Activated T-helper 2 cell treated with anti-CD3 and anti-CD28 coated beads, Interferon-gamma antibody, Interleukin-2, Interleukin-4, amounts not matched to agents 10 μg/mL and 5 μg/mL and 100 μg/mL, durations not matched to agents 14 hours and 24 hours and 36 hours (primary cell): ENCODE data around the gene MCTP1. TPM values are rescaled to one million over a fixed set of nuclear protein-coding genes. Genes with fewer than 3 reads are reported as not detected.

ENCODE experiments used
- DNase-seq: peaks from one replicate; pipeline ENCODE4 v3.0.0; 2021; ENCODE audit warnings: low spot score
- H3K27ac Mint-ChIP-seq: one replicate; pipeline ENCODE4 v1.8.0; 2021; ENCODE audit warnings: mixed read lengths
- H3K27me3 Mint-ChIP-seq: one replicate; pipeline ENCODE4 v1.8.0; 2021; ENCODE audit warnings: low read depth, mixed read lengths
- H3K36me3 Mint-ChIP-seq: one replicate; pipeline ENCODE4 v1.8.0; 2021; ENCODE audit warnings: low read depth, mixed read lengths
- H3K4me1 Mint-ChIP-seq: one replicate; pipeline ENCODE4 v1.8.0; 2021; ENCODE audit warnings: low read depth, mixed read lengths
- H3K4me3 Mint-ChIP-seq: one replicate; pipeline ENCODE4 v1.8.0; 2021; ENCODE audit warnings: low read depth, mild to moderate bottlenecking, moderate library complexity, mixed read lengths
- H3K9me3 Mint-ChIP-seq: one replicate; pipeline ENCODE4 v1.8.0; 2021; ENCODE audit warnings: mixed read lengths
- intact Hi-C: fragments of 100-400 bp; cut with micrococcal nuclease; formaldehyde crosslinking; loops from one replicate; pipeline ENCODE4 v1.15.1; 2023
- total RNA-seq: library from RNA; stranded (reverse); gene quantifications from 2 replicates; pipeline ENCODE4 v1.2.3, GENCODE V29; 2022

Gene MCTP1
- total RNA-seq, 1 donor from 2014 or later: not detected

GRCh38 chr5:95090774-95091173 lies 194.1 kb downstream of the MCTP1 start:
- H3K27ac Mint-ChIP-seq: no peak overlapping the region
- peaks cover 2% of the 10 kb centered on the region for H3K4me1 Mint-ChIP-seq
- no peaks in the 10 kb centered on the region for H3K36me3 Mint-ChIP-seq
- H3K9me3 Mint-ChIP-seq: no peaks in the 10 kb centered on the region
- intact Hi-C loops: no loop called here
- H3K27me3 Mint-ChIP-seq: peaks cover 4% of the 10 kb centered on the region
- no peak overlapping the region for H3K4me3 Mint-ChIP-seq
- no peak for DNase-seq

GRCh38 chr5:95087816-95088317 lies 197.0 kb downstream of the MCTP1 start:
- no peaks in the 10 kb centered on the region for H3K9me3 Mint-ChIP-seq
- intact Hi-C loops: no loop called here

GRCh38 chr5:95086927-95087815 lies 197.7 kb downstream of the MCTP1 start:
- Mint-ChIP-seq H3K27ac (no peak overlapping the region), H3K36me3 (no peaks in the 10 kb centered on the region), H3K27me3 (peaks cover 14% of the 10 kb centered on the region), H3K9me3 (no peaks in the 10 kb centered on the region), H3K4me3 (no peak overlapping the region), H3K4me1 (peaks cover 3% of the 10 kb centered on the region)
- DNase-seq: no peak
- intact Hi-C loops: no loop called here

More at GRCh38 chr5:95087816-95088317, 197.0 kb downstream of the MCTP1 start:
- Mint-ChIP-seq H3K4me1 (peaks cover 2% of the 10 kb centered on the region), H3K4me3 (no peak overlapping the region), H3K36me3 (no peaks in the 10 kb centered on the region), H3K27me3 (peaks cover 14% of the 10 kb centered on the region), H3K27ac (no peak overlapping the region)
- no peak for DNase-seq

DNA sequence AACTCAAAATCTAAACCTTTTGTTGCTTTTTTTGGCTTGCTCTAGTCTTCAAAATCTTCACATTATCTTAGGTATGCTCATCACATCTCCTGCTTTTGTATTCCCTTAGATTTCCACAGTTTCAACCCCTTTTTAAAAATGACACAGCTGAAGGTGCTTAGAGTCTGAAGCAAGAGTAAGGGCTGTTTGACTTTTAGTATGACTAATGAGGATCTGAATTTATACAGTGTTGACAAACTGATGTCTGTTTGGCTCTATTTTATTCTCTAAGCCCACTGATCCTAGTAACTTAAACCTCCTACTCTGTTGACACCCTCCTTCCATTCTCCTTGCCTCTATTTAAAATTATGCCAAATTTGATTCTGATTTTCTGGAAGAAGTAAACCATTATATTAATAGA lies 200.1 kb downstream of the MCTP1 start:
- H3K9me3 Mint-ChIP-seq: no peaks in the 10 kb centered on the region
- intact Hi-C loops: no loop called here
- H3K4me1 Mint-ChIP-seq: peaks cover 15% of the 10 kb centered on the region
- no peak for DNase-seq
- no peak overlapping the region for H3K27ac Mint-ChIP-seq
- H3K27me3 Mint-ChIP-seq: peaks cover 17% of the 10 kb centered on the region
- H3K4me3 Mint-ChIP-seq: no peak overlapping the region
- no peaks in the 10 kb centered on the region for H3K36me3 Mint-ChIP-seq

- H3K9me3 Mint-ChIP-seq: no peaks in the 10 kb centered on the region
- no peak overlapping the region for H3K27ac Mint-ChIP-seq
- no peaks in the 10 kb centered on the region for H3K36me3 Mint-ChIP-seq
- DNase-seq: no peak
- no peak overlapping the region for H3K4me3 Mint-ChIP-seq
- intact Hi-C loops: no loop called here
- H3K4me1 Mint-ChIP-seq: peaks cover 15% of the 10 kb centered on the region
- peaks cover 25% of the 10 kb centered on the region for H3K27me3 Mint-ChIP-seq
Measured at GRCh38 chr5:95083606-95084005, 201.3 kb downstream of the MCTP1 start.

- H3K27me3 Mint-ChIP-seq: peaks cover 30% of the 10 kb centered on the region
- H3K9me3 Mint-ChIP-seq: no peaks in the 10 kb centered on the region
- DNase-seq: no peak
- H3K36me3 Mint-ChIP-seq: no peaks in the 10 kb centered on the region
- no peak overlapping the region for H3K27ac Mint-ChIP-seq
- no peak overlapping the region for H3K4me3 Mint-ChIP-seq
- H3K4me1 Mint-ChIP-seq: peaks cover 13% of the 10 kb centered on the region
- intact Hi-C loops: no loop called here
Measured at GRCh38 chr5:95081982-95082381, 202.9 kb downstream of the MCTP1 start.

GRCh38 chr5:95081500-95081960 lies 203.4 kb downstream of the MCTP1 start:
- no peaks in the 10 kb centered on the region for H3K36me3 Mint-ChIP-seq
- no peak overlapping the region for H3K4me3 Mint-ChIP-seq
- intact Hi-C loops: no loop called here
- H3K27me3 Mint-ChIP-seq: peaks cover 30% of the 10 kb centered on the region
- peak; percentile 13 for DNase-seq
- no peak overlapping the region for H3K27ac Mint-ChIP-seq
- H3K9me3 Mint-ChIP-seq: no peaks in the 10 kb centered on the region
- H3K4me1 Mint-ChIP-seq: peaks cover 13% of the 10 kb centered on the region

DNA sequence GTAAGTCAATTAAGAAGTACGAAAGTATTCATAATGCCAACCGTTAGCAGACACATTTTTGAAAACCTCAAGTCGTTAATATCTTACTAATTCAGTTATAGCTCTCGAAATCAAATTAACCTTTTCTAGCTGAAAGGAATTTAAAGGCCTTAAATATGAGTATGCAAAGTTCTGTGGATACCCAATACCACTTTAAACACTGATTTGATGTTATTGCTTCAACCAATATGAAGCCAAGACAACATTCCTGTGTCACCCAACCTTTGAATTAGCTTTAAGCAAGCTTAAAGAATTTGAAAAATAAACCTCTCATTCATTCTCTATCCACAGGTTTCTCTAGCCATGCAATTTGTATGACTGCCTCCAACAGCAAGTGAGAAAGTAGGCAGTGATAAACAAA lies 204.5 kb downstream of the MCTP1 start:
- Mint-ChIP-seq H3K27me3 (peaks cover 26% of the 10 kb centered on the region), H3K36me3 (no peaks in the 10 kb centered on the region), H3K27ac (no peak overlapping the region), H3K9me3 (no peaks in the 10 kb centered on the region), H3K4me1 (peaks cover 13% of the 10 kb centered on the region), H3K4me3 (no peak overlapping the region)
- intact Hi-C loops: no loop called here
- no peak for DNase-seq

GRCh38 chr5:95080030-95080429 lies 204.9 kb downstream of the MCTP1 start:
- no peak overlapping the region for H3K4me3 Mint-ChIP-seq
- H3K36me3 Mint-ChIP-seq: no peaks in the 10 kb centered on the region
- DNase-seq: no peak
- H3K27ac Mint-ChIP-seq: no peak overlapping the region
- H3K27me3 Mint-ChIP-seq: peaks cover 26% of the 10 kb centered on the region
- H3K4me1 Mint-ChIP-seq: peaks cover 13% of the 10 kb centered on the region
- no peaks in the 10 kb centered on the region for H3K9me3 Mint-ChIP-seq
- intact Hi-C loops: no loop called here

DNA sequence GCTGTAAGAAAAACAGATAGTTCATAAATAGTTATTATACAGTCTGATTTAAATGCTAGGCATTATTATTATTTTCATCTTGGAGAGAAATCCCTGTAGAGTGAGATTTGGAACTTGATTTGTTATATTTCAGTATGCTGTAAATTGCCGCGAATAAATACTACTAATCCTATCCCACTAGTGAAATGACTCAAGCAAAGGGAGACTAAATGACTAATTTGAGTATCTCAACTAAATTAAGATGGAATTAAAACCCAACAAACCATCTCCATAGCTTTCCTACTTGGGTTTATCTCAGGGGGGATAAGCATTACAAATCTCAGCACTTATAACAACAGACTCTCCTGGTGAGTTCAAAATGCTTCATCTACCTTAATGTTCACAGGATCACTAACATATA lies 206.0 kb downstream of the MCTP1 start:
- H3K9me3 Mint-ChIP-seq: no peaks in the 10 kb centered on the region
- no peak overlapping the region for H3K4me3 Mint-ChIP-seq
- no peaks in the 10 kb centered on the region for H3K36me3 Mint-ChIP-seq
- H3K27me3 Mint-ChIP-seq: peaks cover 22% of the 10 kb centered on the region
- intact Hi-C loops: no loop called here
- DNase-seq: no peak
- H3K4me1 Mint-ChIP-seq: peaks cover 13% of the 10 kb centered on the region
- no peak overlapping the region for H3K27ac Mint-ChIP-seq

DNA sequence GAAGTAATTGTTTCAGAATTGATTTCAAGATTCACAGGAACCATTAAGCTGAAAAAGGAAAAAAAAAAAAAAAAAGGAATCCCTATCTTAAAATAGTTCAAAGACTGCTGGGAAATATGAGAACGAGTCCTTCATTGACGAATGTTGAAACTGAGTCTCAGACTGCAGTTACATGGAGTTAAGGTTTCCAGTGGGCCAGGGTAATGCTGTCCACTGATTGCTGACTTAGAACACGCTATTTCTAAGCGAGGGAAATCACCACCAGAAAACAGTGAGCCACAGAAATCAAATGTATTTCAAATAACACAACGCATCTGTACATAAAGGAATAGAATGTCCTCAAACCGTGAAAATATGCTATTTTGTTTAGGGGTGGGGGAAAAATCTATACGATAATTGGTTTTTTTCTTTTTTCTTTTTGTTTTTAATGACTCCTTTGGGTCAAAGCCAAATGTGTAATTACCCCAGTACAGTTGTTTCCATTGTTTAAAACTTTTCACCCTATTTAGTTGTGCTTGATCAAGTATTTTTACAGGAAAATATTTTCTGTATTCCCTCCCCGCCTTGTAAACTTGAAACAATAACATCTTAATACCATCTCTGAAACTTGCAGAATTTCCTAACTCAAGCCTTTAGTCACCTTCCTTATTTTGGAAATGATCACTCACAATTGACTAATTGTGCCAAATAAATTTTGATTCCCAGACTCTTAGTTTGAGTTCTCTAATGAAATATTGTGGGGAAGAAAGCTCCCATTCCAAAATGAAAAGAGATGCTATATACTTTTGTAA lies 208.3 kb downstream of the MCTP1 start:
- Mint-ChIP-seq H3K9me3 (no peaks in the 10 kb centered on the region), H3K27ac (no peak overlapping the region), H3K4me3 (no peak overlapping the region), H3K36me3 (no peaks in the 10 kb centered on the region), H3K4me1 (peaks cover 6% of the 10 kb centered on the region), H3K27me3 (peaks cover 14% of the 10 kb centered on the region)
- intact Hi-C loops: no loop called here
- DNase-seq: no peak

- DNase-seq: no peak
- no peaks in the 10 kb centered on the region for H3K9me3 Mint-ChIP-seq
- peaks cover 13% of the 10 kb centered on the region for H3K27me3 Mint-ChIP-seq
- no peak overlapping the region for H3K4me3 Mint-ChIP-seq
- intact Hi-C loops: no loop called here
- H3K36me3 Mint-ChIP-seq: no peaks in the 10 kb centered on the region
- no peak overlapping the region for H3K27ac Mint-ChIP-seq
- no peaks in the 10 kb centered on the region for H3K4me1 Mint-ChIP-seq
Measured at GRCh38 chr5:95075111-95075510, 209.8 kb downstream of the MCTP1 start.

- no peaks in the 10 kb centered on the region for H3K4me1 Mint-ChIP-seq
- H3K9me3 Mint-ChIP-seq: no peaks in the 10 kb centered on the region
- intact Hi-C loops: no loop called here
- H3K4me3 Mint-ChIP-seq: no peak overlapping the region
- no peak overlapping the region for H3K27ac Mint-ChIP-seq
- H3K36me3 Mint-ChIP-seq: no peaks in the 10 kb centered on the region
- DNase-seq: no peak
- H3K27me3 Mint-ChIP-seq: peaks cover 2% of the 10 kb centered on the region
Measured at GRCh38 chr5:95072281-95072680, 212.6 kb downstream of the MCTP1 start.
